GM18498 (cell line): ENCODE measurements around the gene MCRIP2.

Source experiments
- ATAC-seq: cut with Tn5 transposase; IDR thresholded peaks from one replicate; pipeline ENCODE4 v1.9.1; 2021; ENCODE audit warnings: mild to moderate bottlenecking, moderate library complexity; ENCODE audit not compliant: unreplicated experiment

The MCRIP2 gene

GRCh38 chr16:667780-668518, 26.3 kb downstream of the MCRIP2 start, which contains the start of gene RHOT2:
Gene RHOT2, plus strand, starts transcription at chr16:668132. Its CDS starts 68 bp downstream, at chr16:668200.
- peak; percentile 89 for ATAC-seq

GRCh38 chr16:668519-669171, 27.0 kb downstream of the MCRIP2 start:
- ATAC-seq, result peak; percentile 6

GRCh38 chr16:669666-670065, 28.0 kb downstream of the MCRIP2 start:
- ATAC-seq, result no peak

- no peak for ATAC-seq
Measured at GRCh38 chr16:670485-671352, 29.1 kb downstream of the MCRIP2 start.

- no peak for ATAC-seq
Measured at GRCh38 chr16:671353-672131, 29.9 kb downstream of the MCRIP2 start.

- ATAC-seq, result no peak
Measured at GRCh38 chr16:672371-672770, 30.7 kb downstream of the MCRIP2 start.

- ATAC-seq, result no peak
Measured at GRCh38 chr16:672851-673250, 31.2 kb downstream of the MCRIP2 start.

- ATAC-seq, result no peak
Measured at GRCh38 chr16:673399-673991, 31.9 kb downstream of the MCRIP2 start.

- ATAC-seq, result no peak
Measured at GRCh38 chr16:674214-674881, 32.7 kb downstream of the MCRIP2 start.

- no peak for ATAC-seq
Measured at GRCh38 chr16:674968-675883, 33.6 kb downstream of the MCRIP2 start, which contains the start of gene RHBDL1. Gene RHBDL1, plus strand, starts transcription at chr16:675671. Its CDS starts 120 bp downstream, at chr16:675791.

GRCh38 chr16:675884-676564, 34.4 kb downstream of the MCRIP2 start:
- ATAC-seq, result no peak

- no peak for ATAC-seq
Measured at GRCh38 chr16:676565-676902, 34.9 kb downstream of the MCRIP2 start.

- ATAC-seq, result no peak
Measured at GRCh38 chr16:676913-677312, 35.3 kb downstream of the MCRIP2 start.

GRCh38 chr16:677316-678190, 35.9 kb downstream of the MCRIP2 start:
- no peak for ATAC-seq

GRCh38 chr16:678209-678857, 36.7 kb downstream of the MCRIP2 start:
- ATAC-seq, result no peak
